Adipose tissue (tissue), 3 donors: ENCODE results near the gene DOCK3. TPM values are rescaled to one million over a fixed set of nuclear protein-coding genes. Genes with fewer than 3 reads are reported as not detected.
"Not testable (repeated sequence)": the region's sequence is repeated elsewhere in the genome, so short reads cannot be mapped to it uniquely, and the experiment has no call there.

ENCODE experiments used
- H3K27ac ChIP-seq: one replicate; pipeline ENCODE4 v1.5.1; 2013; ENCODE audit warnings: low read depth, low read length
- WGBS, 3 donors: extraction: QIAGEN DNeasy Blood & Tissue Kit; methylation state at CpG; one replicate each; pipeline ENCODE4 v1.1.7; 2013; 5-methylcytosine and 5-hydroxymethylcytosine counted together
- polyA plus RNA-seq, 3 donors: library from polyadenylated mRNA; stranded (reverse); fragments of 200-250 nt; gene quantifications; one replicate each; pipeline ENCODE4 v1.2.3, GENCODE V29; 2013
- donor health status: healthy with polysubstance abuse.
- donor health status: Bipolar disorder and iron deficiency.
- donor health status: healthy.

DOCK3 gene
- polyA plus RNA-seq, 3 donors, result 0.09 to 0.14 (median 0.11) TPM

- 93 to 100% (median 97%) methylated on average over 1 of the region's 1 CpG for WGBS, 3 donors
- no peak overlapping the region for H3K27ac ChIP-seq
These were observed 249.2 kb downstream of the DOCK3 start for GRCh38 chr3:50923955-50924354.

GRCh38 chr3:50924638-50925037, 249.9 kb downstream of the DOCK3 start:
- no peak overlapping the region for H3K27ac ChIP-seq
- WGBS, 3 donors, result 73 to 86% (median 82%) methylated on average over 2 of the region's 2 CpGs

GRCh38 chr3:50926868-50927267, 252.1 kb downstream of the DOCK3 start:
- 14 to 59% (median 29%) methylated on average over 2 of the region's 2 CpGs for WGBS, 3 donors
- no peak overlapping the region for H3K27ac ChIP-seq

GRCh38 chr3:50930371-50931208, 255.9 kb downstream of the DOCK3 start:
- WGBS, 3 donors, result 84 to 88% (median 85%) methylated on average over 17 to 20 of the region's 20 CpGs
- H3K27ac ChIP-seq, result no peak overlapping the region

GRCh38 chr3:50932918-50933317, 258.2 kb downstream of the DOCK3 start:
- 50 to 71% (median 67%) methylated on average over 2 of the region's 2 CpGs for WGBS, 3 donors
- not testable (repeated sequence) for H3K27ac ChIP-seq

- WGBS, 3 donors, result 92 to 95% (median 95%) methylated on average over 2 of the region's 2 CpGs
- H3K27ac ChIP-seq, result no peak overlapping the region
These were observed 261.7 kb downstream of the DOCK3 start for GRCh38 chr3:50936389-50936788.

GRCh38 chr3:50947419-50947818, 272.7 kb downstream of the DOCK3 start:
- 88 to 94% (median 93%) methylated on average over 2 of the region's 2 CpGs for WGBS, 3 donors
- no peak overlapping the region for H3K27ac ChIP-seq

- no peak overlapping the region for H3K27ac ChIP-seq
- WGBS, 3 donors, result 18 to 62% (median 33%) methylated on average over 2 of the region's 2 CpGs
These were observed 275.9 kb downstream of the DOCK3 start for GRCh38 chr3:50950591-50950990.

- 54 to 67% (median 57%) methylated on average over 5 of the region's 5 CpGs for WGBS, 3 donors
- H3K27ac ChIP-seq, result no peak overlapping the region
These were observed 279.2 kb downstream of the DOCK3 start for GRCh38 chr3:50953825-50954414.

- WGBS, 3 donors, result 30 to 71% (median 53%) methylated on average over 1 of the region's 1 CpG
- H3K27ac ChIP-seq, result no peak overlapping the region
These were observed 286.7 kb downstream of the DOCK3 start for GRCh38 chr3:50961386-50961785.

GRCh38 chr3:50971487-50971924, 296.8 kb downstream of the DOCK3 start:
- H3K27ac ChIP-seq, result no peak overlapping the region
- 1 to 11% (median 5%) methylated on average over 3 of the region's 3 CpGs for WGBS, 3 donors

GRCh38 chr3:50972029-50972428, 297.3 kb downstream of the DOCK3 start:
- WGBS, 3 donors, result 74 to 93% (median 93%) methylated on average over 2 of the region's 2 CpGs
- no peak overlapping the region for H3K27ac ChIP-seq

GRCh38 chr3:50978586-50978985, 303.9 kb downstream of the DOCK3 start:
- 77 to 86% (median 83%) methylated on average over 10 to 17 of the region's 18 CpGs for WGBS, 3 donors

GRCh38 chr3:50978991-50979667, 304.4 kb downstream of the DOCK3 start:
- 88 to 98% (median 95%) methylated on average over 11 to 14 of the region's 15 CpGs for WGBS, 3 donors

More at GRCh38 chr3:50978586-50978985, 303.9 kb downstream of the DOCK3 start:
- H3K27ac ChIP-seq, result not testable (repeated sequence)

GRCh38 chr3:50982540-50983325, 308.0 kb downstream of the DOCK3 start:
- H3K27ac ChIP-seq, result no peak overlapping the region
- WGBS, 3 donors, result 81 to 95% (median 90%) methylated on average over 9 of the region's 9 CpGs

More at GRCh38 chr3:50978991-50979667, 304.4 kb downstream of the DOCK3 start:
- H3K27ac ChIP-seq, result no peak overlapping the region

- WGBS, 3 donors, result 85 to 97% (median 90%) methylated on average over 5 of the region's 5 CpGs
- H3K27ac ChIP-seq, result no peak overlapping the region
These were observed 309.2 kb downstream of the DOCK3 start for GRCh38 chr3:50983887-50984286.

GRCh38 chr3:50985893-50986292, 311.2 kb downstream of the DOCK3 start:
- 28 to 76% (median 76%) methylated on average over 1 of the region's 1 CpG for WGBS, 3 donors

GRCh38 chr3:50986726-50987125, 312.0 kb downstream of the DOCK3 start:
- WGBS, 3 donors, result 54 to 74% (median 57%) methylated on average over 2 of the region's 2 CpGs
- no peak overlapping the region for H3K27ac ChIP-seq

More at GRCh38 chr3:50985893-50986292, 311.2 kb downstream of the DOCK3 start:
- no peak overlapping the region for H3K27ac ChIP-seq
